ENCODE results near the gene TSEN54. TPM values are rescaled to one million over a fixed set of nuclear protein-coding genes. Genes with fewer than 3 reads are reported as not detected.

TSEN54 gene
- polyA plus RNA-seq, 1 donor (not counting 4 experiments of a cell fraction or from before 2014, with no cell fraction given): 24.1 TPM

- Histone ChIP-seq H4K20me1 (ENCODE audit: control insufficient read depth, extremely low read depth, insufficient read depth, low read length) (no peaks in the 10 kb centered on the region), H3K9ac (ENCODE audit: control insufficient read depth, extremely low read depth, insufficient read depth, low read length) (no peak overlapping the region), H3K9me3 (ENCODE audit: control insufficient read depth, low read depth, low read length) (no peaks in the 10 kb centered on the region), H3K9me1 (ENCODE audit: control insufficient read depth, extremely low read depth, insufficient read depth, low read length) (no peaks in the 10 kb centered on the region), H3K4me1 (ENCODE audit: control insufficient read depth, extremely low read depth, insufficient read depth, low read length) (peaks cover 17% of the 10 kb centered on the region), H2AFZ (ENCODE audit: control insufficient read depth, low read length) (no peak overlapping the region), H3K36me3 (ENCODE audit: control insufficient read depth in 2 of 2, extremely low read depth in 1 of 2, insufficient read depth in 2 of 2, low read length in 2 of 2) (peaks cover 0 to 3% of the 10 kb centered on the region in 2 experiments), H3K27me3 (ENCODE audit: control insufficient read depth, extremely low read depth, insufficient read depth, low read length) (no peaks in the 10 kb centered on the region), H3K4me3 (ENCODE audit: control insufficient read depth in 2 of 3, extremely low read depth in 1 of 3, insufficient read depth in 2 of 3, low read depth in 1 of 3, low read length in 3 of 3) (no peak overlapping the region), H3K79me2 (ENCODE audit: control insufficient read depth, insufficient read depth, low read length) (no peaks in the 10 kb centered on the region), H3K4me2 (ENCODE audit: control insufficient read depth, extremely low read depth, insufficient read depth, low read depth, low read length) (no peak overlapping the region), H3K27ac (ENCODE audit: control insufficient read depth, insufficient read depth, low read length) (no peak overlapping the region)
- TF ChIP-seq CTCF (optimal IDR thresholded peaks at IDR 0.05 in 1 of 3, IDR thresholded peaks at IDR 0.05 in 1 of 3, conservative IDR thresholded peaks at IDR 0.05 in 1 of 3; ENCODE audit: extremely low read depth in 1 of 3, insufficient read depth in 2 of 3, low read length in 3 of 3) (no peak), EZH2 (IDR thresholded peaks at IDR 0.05; ENCODE audit: low read length) (no peak)
- dilution Hi-C loops (cut with MboI; ENCODE audit: extremely low pct_ligation_motif_present, low sequenced_read_pairs): no loop called here
- no peak for FAIRE-seq
- DNase-seq (ENCODE audit: low read depth, low spot score): no peak
Observed at GRCh38 chr17:75535119-75535537, 18.8 kb downstream of the TSEN54 start.

- DNase-seq (ENCODE audit: low read depth, low spot score): no peak
- Histone ChIP-seq H3K9me1 (ENCODE audit: control insufficient read depth, extremely low read depth, insufficient read depth, low read length) (no peaks in the 10 kb centered on the region), H3K9me3 (ENCODE audit: control insufficient read depth, low read depth, low read length) (no peaks in the 10 kb centered on the region), H3K9ac (ENCODE audit: control insufficient read depth, extremely low read depth, insufficient read depth, low read length) (no peak overlapping the region), H3K4me2 (ENCODE audit: control insufficient read depth, extremely low read depth, insufficient read depth, low read depth, low read length) (no peak overlapping the region), H3K4me1 (ENCODE audit: control insufficient read depth, extremely low read depth, insufficient read depth, low read length) (peaks cover 20% of the 10 kb centered on the region), H3K27me3 (ENCODE audit: control insufficient read depth, extremely low read depth, insufficient read depth, low read length) (no peaks in the 10 kb centered on the region), H3K27ac (ENCODE audit: control insufficient read depth, insufficient read depth, low read length) (no peak overlapping the region), H3K4me3 (ENCODE audit: control insufficient read depth in 2 of 3, extremely low read depth in 1 of 3, insufficient read depth in 2 of 3, low read depth in 1 of 3, low read length in 3 of 3) (no peak overlapping the region), H4K20me1 (ENCODE audit: control insufficient read depth, extremely low read depth, insufficient read depth, low read length) (no peaks in the 10 kb centered on the region), H3K79me2 (ENCODE audit: control insufficient read depth, insufficient read depth, low read length) (no peaks in the 10 kb centered on the region), H3K36me3 (ENCODE audit: control insufficient read depth in 2 of 2, extremely low read depth in 1 of 2, insufficient read depth in 2 of 2, low read length in 2 of 2) (peaks cover 0 to 3% of the 10 kb centered on the region in 2 experiments), H2AFZ (ENCODE audit: control insufficient read depth, low read length) (no peak overlapping the region)
- dilution Hi-C loops (cut with MboI; ENCODE audit: extremely low pct_ligation_motif_present, low sequenced_read_pairs): no loop called here
- TF ChIP-seq EZH2 (IDR thresholded peaks at IDR 0.05; ENCODE audit: low read length): no peak
- TF ChIP-seq CTCF (optimal IDR thresholded peaks at IDR 0.05 in 1 of 3, IDR thresholded peaks at IDR 0.05 in 1 of 3, conservative IDR thresholded peaks at IDR 0.05 in 1 of 3; ENCODE audit: extremely low read depth in 1 of 3, insufficient read depth in 2 of 3, low read length in 3 of 3): no peak
- FAIRE-seq: no peak
Observed at GRCh38 chr17:75535871-75536270, 19.5 kb downstream of the TSEN54 start.

Data from keratinocyte (primary cell).